Smooth muscle cell (in vitro differentiated cells): ENCODE results near the gene NAPB. TPM values are rescaled to one million over a fixed set of nuclear protein-coding genes. Genes with fewer than 3 reads are reported as not detected.

Experiments
- DNase-seq: peaks from one replicate; lab custom pipeline; 2025; ENCODE audit not compliant: unreplicated experiment; lab: John Stamatoyannopoulos, UW
- H2AFZ ChIP-seq: fragments of 200-600 bp; sonication (generic); 2 replicates; pipeline ENCODE4 v1.6.0; 2016; ENCODE audit warnings: antibody characterized with exemption, low read depth, mild to moderate bottlenecking
- H3F3A ChIP-seq: fragments of 200-600 bp; sonication (generic); 2 replicates; pipeline ENCODE4 v1.6.0; 2017; ENCODE audit warnings: antibody characterized with exemption, low read depth
- H3K27ac ChIP-seq: fragments of 200-600 bp; sonication (generic); 2 replicates; pipeline ENCODE4 v1.5.1; 2016; ENCODE audit warnings: low read depth, mild to moderate bottlenecking
- H3K27me3 ChIP-seq: fragments of 200-600 bp; sonication (generic); 2 replicates; pipeline ENCODE4 v1.6.1; 2016; ENCODE audit warnings: low read depth, mild to moderate bottlenecking
- H3K36me3 ChIP-seq: fragments of 200-600 bp; sonication (generic); 2 replicates; pipeline ENCODE4 v1.5.1; 2016; ENCODE audit warnings: low read depth
- H3K4me1 ChIP-seq: fragments of 200-600 bp; sonication (generic); 2 replicates; pipeline ENCODE4 v1.5.1; 2016; ENCODE audit warnings: low read depth
- H3K4me2 ChIP-seq: fragments of 200-600 bp; sonication (generic); 2 replicates; pipeline ENCODE4 v1.6.0; 2016; ENCODE audit warnings: mild to moderate bottlenecking
- H3K4me3 ChIP-seq: fragments of 200-600 bp; sonication (generic); 2 replicates; pipeline ENCODE4 v1.5.1; 2016; ENCODE audit warnings: mild to moderate bottlenecking
- H3K79me2 ChIP-seq: fragments of 200-600 bp; sonication (generic); 2 replicates; pipeline ENCODE4 v1.6.0; 2016; ENCODE audit warnings: low read depth, mild to moderate bottlenecking
- H3K9ac ChIP-seq: fragments of 200-600 bp; sonication (generic); 2 replicates; pipeline ENCODE4 v1.6.0; 2016; ENCODE audit warnings: low read depth
- H3K9me3 ChIP-seq: fragments of 200-600 bp; sonication (generic); replicated peaks from 2 replicates; pipeline ENCODE4 v1.5.1; 2016; ENCODE audit warnings: low read depth
- H4K20me1 ChIP-seq: fragments of 200-600 bp; sonication (generic); 2 replicates; pipeline ENCODE4 v1.6.0; 2016; ENCODE audit warnings: low read depth
- WGBS: methylation state at CpG from one replicate; pipeline ENCODE4 v1.1.7; 2016; ENCODE audit warnings: low lambda C conversion rate; 5-methylcytosine and 5-hydroxymethylcytosine counted together
- polyA plus RNA-seq: library from polyadenylated mRNA; unstranded; fragments of >200 nt; fragmentation: Nextera tagmentation; extraction: Ambion mirVana; gene quantifications from 2 replicates; pipeline ENCODE4 v1.2.1, GENCODE V29; 2016
- total RNA-seq: library from RNA; depleted of rRNA; stranded (reverse); fragments of >200 nt; gene quantifications from 2 replicates; pipeline ENCODE4 v1.2.3, GENCODE V29; 2014
- TF ChIP-seq, protein P1 (sequence below): fragments of 200-600 bp; sonication (generic); IDR thresholded peaks from 2 replicates; pipeline ENCODE4 v1.5.1; 2017; ENCODE audit warnings: borderline replicate concordance, mild to moderate bottlenecking, antibody characterized with exemption; ENCODE audit not compliant: insufficient read depth, poor library complexity, severe bottlenecking

The NAPB gene
- total and polyA plus RNA-seq, 2 experiments from 2014 or later: 0.65 to 11.4 TPM

DNA sequence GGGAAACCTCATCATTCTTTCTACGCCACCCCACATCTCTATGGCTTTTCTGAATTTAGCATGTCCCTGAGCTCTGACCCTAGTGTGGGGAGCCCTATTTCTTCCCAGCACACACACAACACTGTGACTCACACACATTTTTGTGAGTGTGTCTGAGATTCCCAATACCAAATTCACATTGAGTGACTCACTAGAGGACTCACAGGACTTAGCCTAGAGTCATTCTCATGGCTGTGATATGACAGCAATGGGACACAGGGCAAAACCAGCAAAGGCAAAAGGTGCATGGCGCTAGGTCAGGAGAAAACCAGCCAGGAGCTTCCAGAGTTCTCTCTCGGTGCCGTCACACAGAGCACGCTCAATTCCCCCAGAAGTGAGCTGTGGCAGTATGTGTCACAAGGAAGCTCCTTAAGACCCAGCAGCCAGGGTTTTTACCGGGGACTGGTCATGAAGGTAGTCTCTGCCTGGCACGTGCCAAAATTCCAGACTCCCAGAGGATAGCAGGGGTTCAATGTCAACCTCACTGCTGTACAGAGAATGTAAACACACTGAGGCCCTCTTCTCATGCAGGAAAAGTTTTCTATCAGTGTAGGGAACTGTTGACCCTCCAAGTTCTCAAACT, 24.4 kb upstream of the NAPB start:
- no peaks in the 10 kb centered on the region for H3K27me3 ChIP-seq
- no peaks in the 10 kb centered on the region for H4K20me1 ChIP-seq
- no peaks in the 10 kb centered on the region for H3K36me3 ChIP-seq
- 51% methylated on average over 7 of the region's 7 CpGs for WGBS
- no peak overlapping the region for H3K9ac ChIP-seq
- H3K27ac ChIP-seq: peak overlapping the region; percentile 69
- TF ChIP-seq, protein P1, sequence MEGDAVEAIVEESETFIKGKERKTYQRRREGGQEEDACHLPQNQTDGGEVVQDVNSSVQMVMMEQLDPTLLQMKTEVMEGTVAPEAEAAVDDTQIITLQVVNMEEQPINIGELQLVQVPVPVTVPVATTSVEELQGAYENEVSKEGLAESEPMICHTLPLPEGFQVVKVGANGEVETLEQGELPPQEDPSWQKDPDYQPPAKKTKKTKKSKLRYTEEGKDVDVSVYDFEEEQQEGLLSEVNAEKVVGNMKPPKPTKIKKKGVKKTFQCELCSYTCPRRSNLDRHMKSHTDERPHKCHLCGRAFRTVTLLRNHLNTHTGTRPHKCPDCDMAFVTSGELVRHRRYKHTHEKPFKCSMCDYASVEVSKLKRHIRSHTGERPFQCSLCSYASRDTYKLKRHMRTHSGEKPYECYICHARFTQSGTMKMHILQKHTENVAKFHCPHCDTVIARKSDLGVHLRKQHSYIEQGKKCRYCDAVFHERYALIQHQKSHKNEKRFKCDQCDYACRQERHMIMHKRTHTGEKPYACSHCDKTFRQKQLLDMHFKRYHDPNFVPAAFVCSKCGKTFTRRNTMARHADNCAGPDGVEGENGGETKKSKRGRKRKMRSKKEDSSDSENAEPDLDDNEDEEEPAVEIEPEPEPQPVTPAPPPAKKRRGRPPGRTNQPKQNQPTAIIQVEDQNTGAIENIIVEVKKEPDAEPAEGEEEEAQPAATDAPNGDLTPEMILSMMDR: no peak
- H3K79me2 ChIP-seq: no peaks in the 10 kb centered on the region
- no peaks in the 10 kb centered on the region for H3K4me1 ChIP-seq
- H2AFZ ChIP-seq: no peak overlapping the region
- H3K4me3 ChIP-seq: no peak overlapping the region
- H3F3A ChIP-seq: no peaks in the 10 kb centered on the region
- H3K9me3 ChIP-seq: no peaks in the 10 kb centered on the region
- DNase-seq: no peak
- peak overlapping the region; percentile 11 for H3K4me2 ChIP-seq

DNA sequence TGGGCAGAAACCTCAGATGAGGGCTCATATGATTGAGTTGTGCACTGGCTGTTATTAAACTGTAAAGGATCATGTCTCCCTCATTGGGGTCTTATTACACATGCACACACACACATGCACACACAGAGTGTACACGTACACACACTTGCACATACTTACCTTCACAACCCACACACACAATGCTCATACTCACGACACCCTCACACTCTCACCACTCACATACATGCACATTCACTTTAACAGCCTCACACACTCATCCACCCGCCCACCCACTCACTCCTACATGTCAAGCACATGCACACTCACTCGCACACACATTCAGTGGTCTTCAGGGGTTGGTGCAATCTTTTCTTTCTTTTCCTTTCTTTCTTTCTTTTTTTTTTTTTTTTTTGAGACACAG, 23.6 kb upstream of the NAPB start:
- Histone ChIP-seq H3K4me1 (no peaks in the 10 kb centered on the region), H2AFZ (no peak overlapping the region), H3K27ac (no peak overlapping the region), H3F3A (no peaks in the 10 kb centered on the region), H3K4me3 (no peak overlapping the region), H3K36me3 (no peaks in the 10 kb centered on the region), H3K27me3 (no peaks in the 10 kb centered on the region), H3K9me3 (no peaks in the 10 kb centered on the region), H3K9ac (no peak overlapping the region), H3K79me2 (no peaks in the 10 kb centered on the region), H4K20me1 (no peaks in the 10 kb centered on the region), H3K4me2 (no peak overlapping the region)
- no peak for DNase-seq
- TF ChIP-seq, protein P1: no peak
- WGBS: 98% methylated on average over 4 of the region's 4 CpGs

DNA sequence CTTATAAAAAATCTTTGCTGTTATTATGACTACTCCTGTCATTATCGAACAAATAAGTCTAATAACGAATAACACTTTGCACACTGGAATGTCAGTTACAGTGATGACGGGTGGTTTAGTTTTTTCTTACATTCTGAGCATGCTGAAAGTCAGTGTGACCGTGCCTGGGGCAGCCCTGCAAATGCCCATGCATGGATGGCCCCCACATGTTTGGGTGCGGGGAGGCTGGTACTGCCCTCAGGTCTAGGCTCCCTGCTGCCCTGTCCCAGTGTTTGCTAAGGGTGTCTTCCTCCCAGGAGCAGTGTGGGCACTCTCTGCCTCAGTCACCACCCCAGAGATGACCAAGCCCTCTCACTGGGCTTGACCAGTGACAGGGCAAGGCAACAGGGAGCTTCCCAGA, 21.1 kb upstream of the NAPB start:
- no peaks in the 10 kb centered on the region for H3K4me1 ChIP-seq
- 85% methylated on average over 5 of the region's 5 CpGs for WGBS
- H3F3A ChIP-seq: no peaks in the 10 kb centered on the region
- no peak overlapping the region for H3K4me3 ChIP-seq
- TF ChIP-seq, protein P1: no peak
- no peak overlapping the region for H2AFZ ChIP-seq
- no peak overlapping the region for H3K27ac ChIP-seq
- no peak for DNase-seq
- H3K79me2 ChIP-seq: no peaks in the 10 kb centered on the region
- H4K20me1 ChIP-seq: no peaks in the 10 kb centered on the region
- H3K9ac ChIP-seq: no peak overlapping the region
- no peaks in the 10 kb centered on the region for H3K36me3 ChIP-seq
- no peak overlapping the region for H3K4me2 ChIP-seq
- H3K9me3 ChIP-seq: no peaks in the 10 kb centered on the region
- H3K27me3 ChIP-seq: no peaks in the 10 kb centered on the region

DNA sequence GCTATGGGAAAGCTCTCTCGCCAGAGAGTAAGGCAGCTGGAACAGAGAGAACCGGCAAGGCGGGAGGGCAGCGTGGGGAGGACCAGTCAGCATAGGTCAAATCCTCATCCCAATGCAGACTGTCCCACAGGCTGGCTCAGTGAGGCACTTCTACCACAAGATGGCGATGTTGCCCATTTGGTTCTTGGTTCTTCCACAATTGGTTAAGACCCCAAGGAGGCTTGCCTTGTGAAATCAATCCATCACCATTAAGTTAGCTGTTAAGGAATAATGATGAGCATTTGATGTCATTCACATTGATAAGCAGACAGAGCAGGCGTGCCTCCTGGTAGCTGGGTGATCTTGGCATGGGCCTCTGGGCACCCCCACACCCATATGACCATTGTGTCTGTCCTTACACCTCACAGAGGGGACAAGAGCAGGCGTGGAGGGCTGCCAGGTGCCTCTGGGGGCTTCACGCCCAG, 20.6 kb upstream of the NAPB start:
- H4K20me1 ChIP-seq: no peaks in the 10 kb centered on the region
- no peaks in the 10 kb centered on the region for H3K4me1 ChIP-seq
- H3K9ac ChIP-seq: no peak overlapping the region
- DNase-seq: peak; percentile 36
- H3K27me3 ChIP-seq: no peaks in the 10 kb centered on the region
- no peaks in the 10 kb centered on the region for H3K36me3 ChIP-seq
- no peak overlapping the region for H3K4me2 ChIP-seq
- no peak overlapping the region for H2AFZ ChIP-seq
- no peak overlapping the region for H3K27ac ChIP-seq
- H3F3A ChIP-seq: no peaks in the 10 kb centered on the region
- H3K4me3 ChIP-seq: no peak overlapping the region
- 25% methylated on average over 8 of the region's 8 CpGs for WGBS
- no peaks in the 10 kb centered on the region for H3K9me3 ChIP-seq
- no peaks in the 10 kb centered on the region for H3K79me2 ChIP-seq
- TF ChIP-seq, protein P1: peak; percentile 82
